TTC549 (cell line): ENCODE measurements around the gene GPR35.
"Not testable (repeated sequence)": the region's sequence is repeated elsewhere in the genome, so short reads cannot be mapped to it uniquely, and the experiment has no call there.

Experiments used
- FAIRE-seq: peaks from 2 replicates; lab custom pipeline; 2012; peaks lifted over from hg19 to GRCh38; lab: Jason Lieb, UNC

Gene GPR35

DNA sequence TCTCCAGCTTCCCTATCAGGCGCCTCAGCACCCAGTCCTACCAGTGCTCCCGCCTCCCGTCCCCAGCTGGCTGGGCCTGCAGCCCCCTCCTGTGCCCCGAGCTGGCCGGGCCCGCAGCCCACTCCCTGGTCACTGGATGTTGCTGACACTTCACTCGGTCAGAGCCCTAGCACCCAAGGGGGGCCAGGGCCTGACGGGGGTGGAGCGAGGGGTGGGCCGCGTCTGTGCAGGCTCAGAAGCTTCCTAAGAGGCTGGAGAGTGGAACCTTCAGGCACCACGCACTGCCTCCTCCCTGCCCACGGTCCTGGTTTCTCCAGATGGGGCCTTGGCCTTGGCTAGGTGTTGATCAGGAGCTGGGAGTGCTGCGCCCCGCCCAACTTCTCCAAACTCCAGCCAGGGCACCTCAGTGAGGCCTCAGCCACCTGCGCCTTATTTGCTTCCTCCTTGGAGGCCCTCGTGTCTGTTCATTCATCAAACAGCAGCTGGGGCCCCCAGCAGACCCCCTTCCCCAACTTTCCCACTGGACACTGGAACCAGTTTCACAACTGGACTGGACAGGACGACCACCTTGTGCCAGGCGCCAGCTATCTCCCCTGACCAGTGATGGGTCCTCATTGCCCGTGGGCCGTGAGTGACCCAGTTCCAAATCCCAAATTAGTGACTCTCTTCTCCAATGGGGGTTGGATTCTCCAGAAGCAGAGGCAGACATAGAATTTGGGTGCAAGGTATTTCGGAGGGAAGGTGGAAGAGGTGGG is 22.0 kb upstream of the GPR35 start:
- FAIRE-seq = no peak

DNA sequence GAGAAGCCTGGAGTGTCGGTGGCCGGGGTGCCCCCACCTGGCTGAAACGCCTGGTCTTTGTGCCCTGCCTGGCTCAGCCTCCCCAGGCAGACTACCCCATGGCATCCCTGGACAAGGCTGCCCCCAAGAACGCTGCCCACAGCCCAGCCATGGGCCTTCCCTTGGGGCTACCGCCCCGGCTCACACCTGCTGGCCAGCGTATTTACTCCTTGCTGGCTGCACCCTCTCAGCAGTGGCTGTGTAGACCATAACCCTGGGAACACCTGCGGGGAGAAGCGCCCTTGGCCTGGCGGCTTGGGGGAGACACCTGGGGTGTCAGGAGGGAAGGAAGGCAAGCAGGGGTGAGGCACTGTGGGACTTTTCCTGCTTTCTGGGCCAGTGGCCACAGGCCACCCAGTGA is 21.4 kb upstream of the GPR35 start:
- no peak for FAIRE-seq

DNA sequence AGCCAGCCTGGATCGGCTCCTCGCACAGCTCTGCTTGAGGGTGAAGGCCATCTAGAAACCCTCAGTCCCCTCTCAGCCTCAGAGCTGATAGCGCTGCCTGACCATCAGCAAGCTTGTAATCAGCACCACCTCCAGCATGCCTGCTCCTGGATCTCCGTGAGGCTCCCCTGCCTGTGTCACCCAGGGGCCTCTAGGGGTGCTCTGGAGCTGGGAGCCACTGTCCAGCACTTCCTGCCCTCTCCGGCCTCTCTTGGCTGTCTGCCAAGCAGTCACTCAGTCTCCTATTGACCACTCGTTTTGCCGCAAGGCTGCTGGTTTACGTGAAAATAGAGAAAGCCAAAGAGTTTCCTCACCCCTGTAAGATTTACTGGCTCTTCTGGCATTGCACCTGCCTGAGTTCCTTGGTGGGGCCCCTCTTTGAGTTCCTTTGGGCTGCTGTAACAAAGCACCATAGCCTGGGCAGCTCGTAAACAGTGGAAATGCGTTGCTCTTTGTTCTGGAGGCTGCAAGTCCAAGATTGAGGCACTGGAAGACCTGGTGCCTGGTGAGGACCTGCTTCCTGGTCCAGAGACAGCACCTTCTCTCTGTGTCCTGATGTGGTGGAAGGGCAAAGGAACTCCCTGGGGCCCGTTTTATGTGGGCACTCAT is 20.9 kb upstream of the GPR35 start:
- no peak for FAIRE-seq

DNA sequence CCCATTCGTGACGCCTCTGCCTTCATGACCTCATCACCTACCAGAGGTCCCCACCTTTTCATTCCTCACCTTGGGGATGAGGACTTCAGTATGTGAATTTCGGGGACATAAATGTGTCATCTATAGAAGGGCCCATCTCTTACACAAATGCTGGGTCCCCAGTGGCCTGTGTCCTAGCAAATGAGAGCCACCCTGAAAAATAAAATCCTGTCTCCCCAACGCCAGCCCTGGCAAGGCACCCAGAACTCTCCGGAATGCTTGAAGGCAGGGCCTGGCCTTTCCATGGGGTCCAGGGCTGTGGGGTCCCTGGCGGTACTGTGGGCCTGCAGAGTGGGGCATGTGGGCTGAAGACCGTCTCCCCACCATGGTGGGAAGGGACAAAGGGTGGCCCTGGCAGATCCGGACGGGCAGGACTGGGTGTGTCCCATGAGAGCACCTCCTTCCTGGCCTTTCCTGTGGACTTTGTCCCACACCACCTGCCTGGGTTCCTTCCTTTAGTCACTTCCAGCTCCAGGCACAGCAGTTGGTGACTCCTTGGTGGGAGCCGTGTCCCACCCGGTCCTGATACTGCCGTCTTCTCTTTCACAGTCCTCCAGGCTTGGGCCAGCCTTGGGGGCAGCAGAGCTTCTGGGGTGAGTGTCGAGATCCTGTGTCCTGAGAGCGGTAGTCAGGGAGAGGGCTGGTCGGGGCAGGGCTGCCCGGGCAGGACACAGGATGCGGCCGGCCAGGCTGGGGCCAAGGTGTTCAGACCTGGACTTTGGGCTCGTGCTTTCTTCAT is 20.2 kb upstream of the GPR35 start:
- FAIRE-seq = no peak

DNA sequence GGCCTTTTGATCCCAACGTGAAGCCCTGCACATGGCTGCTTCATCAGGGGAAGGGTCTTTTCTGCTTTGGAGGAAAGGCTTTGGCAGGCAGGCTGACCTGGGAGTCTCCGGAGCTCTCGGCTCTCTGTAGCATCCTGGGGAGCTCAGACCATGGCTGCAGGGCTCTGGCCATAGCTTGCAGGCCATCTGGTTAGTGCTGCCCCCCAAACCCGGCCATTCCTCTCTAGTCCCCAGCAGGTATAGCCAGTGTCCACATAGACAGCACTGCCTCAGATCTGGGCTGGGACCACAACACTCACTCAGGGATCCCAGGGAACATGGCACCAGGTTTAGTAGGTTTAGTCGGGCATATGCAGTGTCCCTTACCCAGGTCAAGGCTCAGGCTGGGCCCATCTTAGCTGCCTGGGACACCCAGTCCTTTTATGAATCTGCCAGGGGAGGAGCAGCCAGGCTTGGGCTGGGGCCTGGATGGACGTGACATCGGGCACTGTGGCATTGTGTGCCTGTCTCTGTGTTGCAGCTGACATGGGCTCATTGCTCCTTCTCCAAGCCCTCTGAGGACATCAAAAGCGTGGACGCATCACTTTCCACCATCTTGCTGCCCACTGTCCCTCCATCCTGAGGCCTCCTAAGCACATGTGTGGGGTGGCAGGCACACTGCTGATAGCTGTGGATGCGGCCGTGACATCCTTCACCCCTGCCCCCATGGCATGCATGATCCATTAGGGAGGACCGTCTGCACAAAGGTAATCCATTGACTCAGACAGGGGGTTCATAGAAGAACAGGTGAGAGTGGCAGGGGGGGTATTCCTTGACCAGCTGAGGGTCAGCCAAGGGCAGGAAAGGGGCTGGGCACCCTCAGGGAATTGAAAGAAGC is 19.2 kb upstream of the GPR35 start:
- FAIRE-seq = no peak

DNA sequence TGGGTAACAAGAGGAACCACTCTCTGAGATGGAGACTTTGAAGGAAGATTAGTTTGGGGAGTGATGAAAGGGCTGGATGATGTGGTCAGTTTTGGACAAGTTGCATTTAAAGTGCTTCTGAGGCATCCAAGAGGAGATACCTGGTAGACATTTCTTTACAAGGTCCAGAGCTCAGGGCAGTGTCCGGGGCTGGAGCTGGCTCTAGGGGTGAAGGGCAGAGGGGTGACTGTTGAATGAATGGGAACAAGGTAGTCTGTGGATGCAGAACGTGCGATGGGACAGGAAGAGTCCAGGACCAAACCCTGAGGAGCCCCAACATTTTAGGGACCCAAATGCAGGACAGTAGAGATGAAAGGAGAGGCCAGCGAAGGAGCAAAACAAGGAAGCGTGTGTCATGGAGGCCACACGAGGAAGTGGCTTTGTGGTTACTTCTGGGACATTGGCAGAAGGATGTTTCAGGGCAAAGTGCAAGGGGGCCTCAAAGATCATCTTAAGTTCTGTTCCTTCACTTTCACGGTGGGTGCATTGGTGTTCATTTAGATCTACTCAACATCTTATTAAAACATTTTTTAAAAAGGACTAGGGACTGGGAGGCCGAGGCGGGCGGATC is 13.6 kb upstream of the GPR35 start:
- FAIRE-seq = no peak

DNA sequence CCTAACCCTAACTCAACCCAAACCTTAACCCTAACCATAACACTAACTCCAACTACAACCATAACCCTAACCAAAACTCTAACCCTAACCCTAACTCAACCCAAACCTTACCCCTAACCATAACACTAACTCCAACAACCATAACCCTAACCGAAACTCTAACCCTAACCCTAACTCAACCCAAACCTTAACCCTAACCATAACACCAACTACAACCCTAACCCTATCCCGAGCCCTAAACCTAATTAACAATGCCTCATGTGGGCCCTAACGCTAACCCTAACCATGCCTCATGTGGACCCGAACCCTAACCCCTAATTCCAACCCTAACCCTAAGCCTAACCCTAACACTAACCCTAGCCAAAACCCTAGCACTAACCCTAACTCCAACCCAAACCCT is 11.5 kb upstream of the GPR35 start:
- no peak for FAIRE-seq

DNA sequence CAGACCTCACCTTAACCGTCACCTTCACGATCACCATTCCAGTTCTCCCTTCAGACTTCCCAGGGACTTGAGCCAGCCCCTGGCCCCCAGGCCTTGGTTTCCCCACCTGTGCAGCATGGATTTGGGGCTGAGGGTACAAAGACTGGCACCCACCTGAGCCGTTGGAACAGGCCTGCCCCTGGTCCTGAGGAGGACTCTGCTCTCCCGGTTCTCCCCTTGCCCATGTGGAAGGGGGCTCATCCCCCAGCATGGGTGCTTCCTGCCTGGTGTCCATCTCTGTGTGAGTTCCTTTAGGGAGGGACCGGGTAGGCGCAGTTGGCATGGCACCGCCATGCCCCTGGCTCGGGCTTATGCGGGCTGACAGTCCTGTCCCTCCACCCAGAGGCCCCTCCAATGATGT is 10.9 kb upstream of the GPR35 start:
- no peak for FAIRE-seq

DNA sequence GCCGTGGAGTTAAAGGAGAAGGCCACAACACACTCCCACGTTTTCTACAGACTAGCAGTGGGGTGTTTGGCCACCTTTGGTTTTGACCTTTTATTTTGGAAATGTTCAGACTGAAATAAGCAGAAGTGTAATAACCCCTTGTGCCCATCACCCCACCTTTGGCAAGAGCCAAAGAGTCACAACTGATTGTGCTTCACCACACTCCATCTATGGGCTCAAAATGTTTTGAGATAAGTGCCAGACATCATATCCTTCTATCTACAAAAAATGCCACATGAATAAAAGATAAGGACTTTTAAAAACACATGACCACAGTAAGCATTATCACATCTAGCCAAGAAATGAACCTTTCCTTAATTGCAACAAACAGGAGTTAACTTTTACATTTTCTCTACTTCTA is 9.9 kb upstream of the GPR35 start:
- no peak for FAIRE-seq

DNA sequence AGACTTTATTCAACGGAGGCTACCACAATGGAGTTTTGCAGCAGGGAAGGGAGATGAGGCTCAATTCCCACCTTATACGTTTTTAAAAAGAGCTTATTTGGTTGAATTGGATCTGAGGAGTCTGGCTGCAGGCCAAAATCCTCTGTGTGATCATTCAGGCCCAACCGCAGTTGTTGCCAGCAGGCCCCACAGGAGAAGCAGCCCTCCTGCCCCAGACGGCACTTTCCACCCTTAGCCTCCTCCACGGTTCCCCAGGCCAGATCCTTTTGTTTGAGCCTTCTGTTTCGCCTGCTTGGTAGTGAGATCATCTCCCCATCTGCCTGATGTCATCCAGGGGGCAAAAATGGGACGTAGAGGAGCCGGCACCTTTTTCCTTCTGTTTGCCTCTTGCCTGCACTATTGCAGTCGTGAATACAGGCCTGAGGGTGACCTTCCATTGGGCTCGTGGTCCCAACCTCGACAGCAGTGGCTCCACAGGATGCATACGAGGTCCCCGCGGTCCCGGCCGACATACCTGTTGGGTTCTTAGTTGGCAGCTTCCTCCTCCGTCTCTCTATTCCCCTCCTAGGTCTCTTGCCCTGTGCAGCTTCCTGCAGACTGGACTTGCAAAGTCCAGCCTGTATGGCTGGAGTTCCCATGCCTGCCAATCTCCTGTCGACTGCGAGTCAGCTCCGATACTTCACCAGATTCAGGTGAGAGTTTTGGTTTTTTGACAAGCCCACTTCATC is 9.3 kb upstream of the GPR35 start:
- no peak for FAIRE-seq

DNA sequence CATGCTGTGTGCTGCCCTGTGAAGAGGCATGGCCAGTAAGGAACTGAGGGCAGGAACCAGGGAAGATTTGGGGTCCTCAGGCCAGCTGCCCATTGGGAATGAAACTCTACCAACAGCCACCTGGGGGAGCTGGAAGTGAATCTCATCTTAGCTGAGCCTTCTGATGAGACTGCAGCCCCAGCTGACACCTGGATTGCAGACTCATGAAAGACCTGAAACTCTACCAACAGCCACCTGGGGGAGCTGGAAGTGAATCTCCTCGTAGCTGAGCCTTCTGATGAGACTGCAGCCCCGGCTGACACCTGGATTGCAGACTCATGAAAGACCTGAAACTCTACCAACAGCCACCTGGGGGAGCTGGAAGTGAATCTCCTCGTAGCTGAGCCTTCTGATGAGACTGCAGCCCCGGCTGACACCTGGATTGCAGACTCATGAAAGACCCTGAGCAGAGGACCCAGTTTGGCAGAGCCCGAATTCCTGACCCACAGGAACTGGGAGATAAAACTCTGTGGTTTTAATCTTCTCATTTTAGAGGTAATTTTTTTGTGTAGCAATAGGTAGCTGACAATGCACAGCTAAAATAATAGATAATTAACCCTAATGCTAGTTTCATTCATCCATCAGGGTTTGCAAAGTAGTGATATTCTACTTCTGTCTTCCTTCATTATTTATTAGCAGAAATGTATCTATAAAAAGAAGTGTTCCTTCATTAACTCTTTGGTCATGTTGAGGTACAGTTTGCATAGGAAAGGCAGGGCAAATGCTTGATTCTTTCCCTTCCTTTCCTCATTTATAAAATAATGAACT is 8.2 kb upstream of the GPR35 start:
- not testable (repeated sequence) for FAIRE-seq

DNA sequence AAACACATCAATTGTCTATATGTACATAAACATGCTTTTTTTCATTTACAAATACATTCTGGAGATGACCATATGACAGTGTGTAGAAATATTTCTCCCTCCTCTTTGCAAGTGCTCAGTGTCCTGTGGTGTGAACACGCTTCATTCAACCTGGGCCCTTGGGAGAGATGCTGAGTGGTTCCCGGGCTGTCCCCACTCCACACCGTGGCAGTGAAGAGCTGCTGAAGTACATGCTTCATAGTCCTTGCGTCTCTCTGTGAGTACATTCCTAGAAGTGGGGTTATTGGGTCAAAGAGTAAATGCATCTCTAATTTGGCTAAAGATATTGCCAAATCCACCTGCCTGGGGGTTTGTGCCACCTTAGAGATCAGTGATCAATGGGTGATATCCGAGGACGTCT is 6.5 kb upstream of the GPR35 start:
- FAIRE-seq = no peak

DNA sequence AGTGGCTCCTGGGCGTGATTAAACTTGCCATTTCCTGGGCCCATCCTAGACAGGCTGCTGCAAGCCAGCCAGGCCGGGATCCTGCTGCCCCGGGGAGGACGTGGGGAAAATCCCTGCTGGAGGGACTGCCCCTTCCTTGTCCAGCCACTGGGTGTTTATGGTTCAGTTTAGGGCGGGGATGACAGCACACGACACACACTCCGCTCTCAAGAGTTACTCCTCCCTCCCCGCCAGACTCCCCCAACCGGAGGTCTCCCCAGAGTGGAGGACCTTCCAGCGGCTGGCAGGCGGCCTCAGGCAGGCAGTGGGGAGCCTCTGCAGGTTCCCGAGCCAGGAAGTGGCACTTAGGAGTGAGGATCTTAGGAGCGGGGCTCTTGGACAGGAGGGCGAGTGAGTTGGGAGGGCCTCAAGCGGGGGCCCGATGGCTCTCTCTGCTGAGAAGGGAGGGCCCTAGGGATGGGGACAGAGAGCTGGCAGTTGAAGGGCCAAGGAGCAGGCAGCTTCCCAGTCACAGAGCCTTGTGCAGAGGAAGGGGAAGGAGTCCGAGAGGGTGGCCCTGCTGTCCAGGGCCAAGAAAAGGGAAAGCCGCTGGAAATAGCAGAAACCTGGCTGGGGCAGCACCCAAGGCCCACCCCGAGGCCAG is 5.7 kb upstream of the GPR35 start:
- no peak for FAIRE-seq

DNA sequence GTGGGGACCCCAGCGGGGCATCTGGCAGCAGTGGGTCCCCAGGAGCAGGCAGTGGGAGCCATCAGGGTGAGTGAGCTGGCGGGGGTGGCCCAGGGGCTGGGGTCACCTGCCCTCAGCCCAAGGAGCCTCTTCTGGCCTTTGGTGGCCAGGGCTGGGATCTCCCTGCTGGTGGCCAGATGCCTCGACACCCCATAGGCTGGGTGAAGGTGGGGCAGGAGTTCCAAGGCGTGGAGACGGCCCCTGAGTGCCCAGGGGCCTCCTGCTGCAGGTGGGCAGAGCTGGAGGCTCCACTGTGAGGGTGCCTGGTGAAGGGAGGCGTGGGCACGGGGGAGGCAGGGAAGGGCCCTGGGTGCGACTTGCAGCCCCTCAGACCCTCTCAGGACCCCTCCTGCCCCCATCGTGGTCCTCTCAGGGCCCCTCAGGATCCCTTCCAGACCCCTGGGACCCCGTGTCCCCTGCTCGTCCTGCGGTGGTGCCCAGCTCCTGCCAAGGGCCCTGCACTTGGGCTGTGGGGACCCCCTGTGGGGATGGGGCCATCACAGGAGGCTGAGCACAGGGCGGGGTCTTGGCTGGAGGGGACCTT is 5.0 kb upstream of the GPR35 start:
- no peak for FAIRE-seq

DNA sequence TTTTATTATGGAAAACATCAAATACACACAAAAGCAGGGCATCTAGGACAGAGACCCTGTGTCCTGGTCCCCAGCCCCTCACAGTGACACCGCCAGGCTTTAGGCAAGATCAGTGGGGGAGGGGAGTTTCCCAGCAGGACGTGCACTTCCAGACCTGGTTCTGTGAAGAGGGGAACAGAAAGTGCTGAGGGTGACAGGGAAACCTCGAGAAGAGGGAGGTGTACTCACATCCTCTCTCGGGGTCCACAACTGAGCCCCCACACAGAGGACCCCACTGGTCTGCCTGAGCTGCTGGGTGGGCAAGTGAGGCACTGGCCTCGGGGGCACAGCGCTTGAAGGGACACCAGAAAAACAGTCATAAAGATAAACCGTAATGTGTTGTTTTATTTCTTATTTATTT is 4.4 kb upstream of the GPR35 start:
- FAIRE-seq = no peak

DNA sequence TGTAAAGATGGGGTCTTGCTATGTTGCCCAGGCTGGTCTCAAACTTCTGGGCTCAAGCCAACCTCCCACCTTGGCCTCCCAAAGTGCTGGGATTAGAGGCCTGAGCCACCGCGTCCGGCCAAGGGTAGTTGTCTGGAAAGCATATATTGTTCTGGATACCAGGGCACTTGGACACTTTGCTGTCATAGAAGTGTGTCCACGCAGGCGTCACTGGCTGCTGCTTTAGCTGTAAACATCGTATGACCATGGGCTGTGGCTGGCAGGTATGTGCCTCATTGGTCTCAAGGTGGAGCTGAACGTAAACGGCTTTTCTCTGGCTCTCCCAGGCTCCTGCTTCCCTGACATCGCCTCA is 3.2 kb upstream of the GPR35 start:
- no peak for FAIRE-seq

DNA sequence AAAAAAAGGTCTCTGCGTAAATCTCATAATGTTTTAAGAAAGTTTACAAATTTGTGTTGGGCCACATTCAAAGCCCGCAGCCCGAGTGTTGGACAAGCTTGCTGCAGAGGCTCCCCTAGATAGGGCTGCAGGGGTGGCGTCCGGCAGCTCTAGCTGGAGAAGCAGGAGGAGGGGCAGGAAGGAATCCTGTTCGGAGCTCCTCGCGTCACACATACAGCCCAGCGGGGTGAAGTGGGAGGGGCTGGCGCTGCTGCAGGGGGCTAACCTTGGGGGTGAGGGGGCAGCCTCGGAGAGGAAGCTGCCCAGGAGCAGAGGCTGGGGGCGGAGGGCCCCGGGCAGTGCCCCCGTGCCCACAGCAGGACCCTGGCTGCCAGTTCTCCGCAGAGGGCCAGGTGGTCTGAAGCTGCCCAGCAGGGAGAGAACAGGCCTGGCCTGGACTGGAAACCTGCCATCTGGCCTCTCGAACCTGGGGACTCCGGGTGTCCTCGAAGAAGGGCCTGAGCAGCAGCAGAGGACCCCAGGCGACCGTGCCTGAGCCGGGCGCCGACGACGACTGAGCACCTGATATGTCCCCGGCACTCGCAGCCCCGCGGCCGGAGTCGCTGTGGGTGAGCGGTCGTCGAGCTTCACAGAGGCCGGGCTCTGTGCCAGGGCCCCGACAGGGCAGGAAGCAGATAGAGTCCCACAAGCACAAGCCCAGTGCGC is 2.6 kb upstream of the GPR35 start:
- FAIRE-seq = no peak

DNA sequence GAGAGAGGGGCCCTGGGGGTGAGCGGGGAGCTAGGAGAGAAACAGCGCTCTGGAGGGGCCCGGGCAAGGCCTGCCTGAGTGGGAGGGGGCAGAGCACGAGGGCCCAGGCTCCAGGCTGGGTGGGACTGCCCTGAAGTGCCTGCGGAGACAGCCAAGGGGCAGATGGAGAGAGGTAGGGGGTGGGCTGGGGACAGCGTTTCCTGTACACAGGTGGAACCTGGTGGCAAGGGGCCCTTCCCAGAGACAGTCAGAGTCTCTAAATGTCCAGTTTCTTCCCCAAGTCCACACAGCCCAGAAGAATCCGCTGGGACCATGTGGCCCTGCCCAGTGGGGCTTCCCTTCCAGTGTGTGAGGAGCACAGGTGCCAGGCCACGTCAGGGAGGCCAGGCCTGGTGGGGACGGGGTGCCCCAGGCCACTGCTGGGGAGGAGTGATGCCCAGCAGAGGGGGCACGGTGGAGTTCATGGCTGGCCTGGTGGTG is 1.7 kb upstream of the GPR35 start:
- no peak for FAIRE-seq
